CD4-positive, alpha-beta T cell treated with Interleukin-17A for 4 hours (primary cell): ENCODE results near the gene EVA1C.
"Not testable (repeated sequence)": the region's sequence is repeated elsewhere in the genome, so short reads cannot be mapped to it uniquely, and the experiment has no call there.

Experiments
- DNase-seq: peaks from one replicate; pipeline ENCODE4 v3.0.0-alpha.2; 2020; ENCODE audit warnings: mixed read lengths

The EVA1C gene

GRCh38 chr21:32463889-32464300 lies 51.4 kb downstream of the EVA1C start:
- no peak for DNase-seq

DNA sequence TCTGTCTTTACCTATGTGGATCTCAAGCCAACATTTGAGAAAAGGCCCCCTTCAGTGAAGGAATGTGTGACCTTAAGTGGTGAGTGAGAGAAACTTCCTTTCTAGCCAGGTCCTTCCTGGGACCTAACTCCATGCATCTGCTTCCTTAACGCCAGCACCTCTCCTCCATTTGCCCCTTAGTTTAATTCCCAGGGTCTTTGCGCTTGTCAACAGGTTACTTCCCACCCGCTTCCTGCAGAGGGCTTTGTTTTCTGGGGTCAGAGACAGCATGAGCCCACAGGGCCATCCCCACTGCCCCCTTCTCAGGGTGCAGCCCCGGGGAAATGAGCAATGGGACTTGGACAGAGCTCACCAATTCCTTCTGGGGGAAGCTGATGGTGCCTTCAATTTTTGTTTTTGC lies 54.8 kb downstream of the EVA1C start:
- no peak for DNase-seq

GRCh38 chr21:32468681-32469111 lies 56.2 kb downstream of the EVA1C start:
- no peak for DNase-seq

DNA sequence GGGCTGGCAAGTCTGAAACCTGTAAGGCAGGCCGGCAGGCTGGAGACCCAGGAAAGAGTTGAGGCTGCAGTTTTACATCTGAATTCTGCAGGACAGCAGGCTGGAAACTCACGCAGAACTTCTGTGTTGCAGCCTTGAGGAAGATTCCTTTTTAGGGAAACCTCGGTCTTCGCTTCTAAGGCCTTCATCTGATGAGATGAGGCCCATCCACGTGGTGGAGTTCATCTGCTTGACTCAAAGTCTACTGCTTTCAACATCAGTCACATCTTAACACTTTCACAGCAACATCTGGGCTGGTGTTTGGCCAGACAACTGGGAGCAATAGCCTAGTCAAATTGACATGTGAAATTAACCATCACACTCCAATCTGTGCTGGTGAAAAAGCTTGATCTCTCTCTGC lies 57.1 kb downstream of the EVA1C start:
- DNase-seq, result no peak

- DNase-seq, result no peak
Observed at GRCh38 chr21:32470206-32470605, 57.7 kb downstream of the EVA1C start.

- no peak for DNase-seq
Observed at GRCh38 chr21:32472890-32473765, 60.6 kb downstream of the EVA1C start.

DNA sequence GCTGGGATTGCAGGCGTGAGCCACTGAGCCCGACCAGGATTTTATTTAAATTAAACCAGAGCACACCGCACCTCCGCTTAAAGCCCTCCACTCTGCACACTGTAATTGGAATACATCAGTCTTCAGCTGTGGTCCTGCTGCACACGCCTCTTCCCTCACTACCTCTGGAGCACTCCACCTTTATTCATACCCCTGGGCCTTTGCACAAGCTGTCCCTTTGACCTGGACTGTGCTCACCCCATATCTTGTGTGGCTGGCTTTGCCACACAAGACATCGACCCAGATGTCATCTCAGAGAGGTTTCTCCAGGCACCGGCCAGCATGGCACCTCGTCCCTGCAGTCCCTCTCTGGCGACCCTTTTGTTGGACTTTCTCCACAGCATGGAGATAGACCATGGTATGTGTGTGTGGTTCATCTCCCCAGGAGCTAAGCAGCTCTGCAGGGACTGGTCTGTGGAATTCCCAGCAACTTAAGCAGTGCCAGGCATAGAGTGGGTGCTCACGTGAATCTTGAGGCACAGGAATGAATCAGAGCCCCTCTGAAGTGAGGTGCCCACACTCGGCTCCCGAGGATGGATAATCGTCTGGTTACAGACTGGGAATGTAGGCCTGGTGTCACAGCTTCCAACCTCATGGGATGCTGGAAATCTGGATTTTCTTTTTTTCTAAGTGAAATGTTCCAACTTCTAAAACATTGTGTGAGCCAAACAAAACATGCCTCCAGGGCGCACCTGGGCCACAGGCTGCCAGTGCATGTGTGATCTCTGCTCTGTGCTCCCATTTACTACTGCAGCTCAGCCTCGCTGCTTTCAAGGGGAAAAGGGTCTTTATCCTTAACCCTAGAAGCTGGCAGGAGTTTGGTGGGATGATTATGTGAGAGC lies 61.9 kb downstream of the EVA1C start:
- no peak for DNase-seq

- no peak for DNase-seq
Observed at GRCh38 chr21:32475162-32475812, 62.8 kb downstream of the EVA1C start.

- no peak for DNase-seq
Observed at GRCh38 chr21:32476661-32477423, 64.3 kb downstream of the EVA1C start.

DNA sequence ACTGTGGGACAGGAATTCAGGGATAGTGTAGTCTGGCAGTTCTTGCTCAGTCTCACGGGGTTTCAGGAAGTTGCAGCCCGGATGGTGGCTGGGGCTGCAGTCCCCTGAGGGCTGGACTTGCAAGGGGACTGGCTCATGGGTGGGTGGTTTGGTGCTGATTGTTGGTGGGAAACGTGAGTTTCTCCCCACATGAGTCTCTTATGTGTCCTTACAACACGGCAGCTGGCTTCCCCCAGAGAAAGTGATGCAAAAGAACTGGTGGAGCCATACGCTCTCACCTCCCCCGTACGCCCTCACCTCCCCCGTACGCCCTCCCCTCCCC lies 64.9 kb downstream of the EVA1C start:
- DNase-seq, result no peak

- no peak for DNase-seq
Observed at GRCh38 chr21:32481875-32482408, 69.4 kb downstream of the EVA1C start.

- DNase-seq, result no peak
Observed at GRCh38 chr21:32482565-32483292, 70.2 kb downstream of the EVA1C start.

GRCh38 chr21:32483293-32483595 lies 70.7 kb downstream of the EVA1C start:
- DNase-seq, result no peak

GRCh38 chr21:32484706-32485380 lies 72.3 kb downstream of the EVA1C start:
- no peak for DNase-seq

DNA sequence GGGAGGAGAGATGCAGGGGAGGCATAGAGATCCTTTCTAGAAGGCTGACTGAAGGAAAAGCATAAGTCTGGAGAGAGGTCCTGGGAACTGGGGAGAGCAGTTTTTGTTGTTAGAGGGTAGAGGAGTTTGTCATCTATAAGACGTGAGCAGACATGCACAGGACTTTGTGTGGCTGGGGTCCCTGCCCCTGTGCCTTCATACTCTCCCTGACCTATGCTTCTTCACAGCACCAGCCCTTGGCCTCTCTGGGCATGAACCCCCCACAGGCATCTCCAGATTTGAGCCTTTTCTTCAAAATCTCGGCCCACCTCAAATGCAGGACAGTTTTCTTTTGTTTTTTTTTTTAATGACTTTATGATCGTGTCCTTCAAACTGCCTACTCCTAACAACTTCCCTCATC lies 79.9 kb downstream of the EVA1C start:
- no peak for DNase-seq

DNA sequence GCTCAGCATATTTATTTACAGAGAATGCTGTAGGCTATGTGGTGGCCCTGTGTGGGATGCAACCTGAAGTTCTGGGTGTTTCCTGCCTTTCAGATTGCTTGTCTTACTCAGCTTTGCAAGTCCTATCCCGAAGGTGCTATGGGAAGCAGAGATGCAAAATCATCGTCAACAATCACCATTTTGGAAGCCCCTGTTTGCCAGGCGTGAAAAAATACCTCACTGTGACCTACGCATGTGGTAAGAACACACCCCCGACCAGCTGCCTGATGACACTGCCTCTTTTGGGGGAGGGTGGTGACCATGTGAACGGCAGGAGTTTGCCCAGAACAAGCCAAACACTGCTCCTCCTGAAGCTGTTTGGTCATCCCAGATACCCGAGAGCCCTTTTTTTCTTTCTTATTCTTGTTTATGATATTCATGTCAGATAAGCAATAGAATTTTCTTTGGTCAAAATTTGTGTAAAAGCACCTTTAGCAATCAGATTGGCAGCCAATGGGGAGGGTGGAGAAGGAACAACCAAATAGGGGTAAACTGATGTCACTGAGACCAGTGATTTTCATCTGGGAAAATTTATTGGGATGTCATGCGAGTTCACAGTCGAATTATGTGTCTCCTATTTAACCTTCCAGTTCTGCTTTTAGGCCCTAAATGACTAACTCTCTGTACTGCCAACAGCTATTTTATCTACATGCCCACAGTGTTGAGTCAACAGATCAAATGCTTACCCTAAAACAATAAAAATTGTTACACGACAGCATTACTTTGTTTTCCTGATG lies 82.6 kb downstream of the EVA1C start:
- no peak for DNase-seq

DNA sequence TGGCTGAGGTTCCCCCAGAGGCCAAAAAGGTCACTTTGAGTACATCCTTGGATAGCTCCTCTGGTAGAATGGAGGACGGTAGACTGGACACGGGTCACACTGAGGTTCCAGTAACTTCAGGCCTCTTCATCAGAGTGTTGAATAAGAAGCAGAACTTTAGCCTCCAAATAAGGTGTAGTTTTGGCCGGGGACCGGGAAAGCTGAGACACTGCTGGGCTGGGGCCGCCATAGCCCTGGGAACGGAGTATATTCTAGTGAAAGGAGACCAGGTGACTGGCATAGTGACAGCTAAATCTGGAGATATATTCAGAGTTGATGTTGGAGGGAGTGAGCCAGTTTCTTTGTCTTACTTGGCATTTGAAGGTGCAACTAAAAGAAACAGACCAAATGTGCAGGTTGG lies 84.1 kb downstream of the EVA1C start:
- no peak for DNase-seq

GRCh38 chr21:32499249-32500055 lies 86.9 kb downstream of the EVA1C start:
- DNase-seq, result no peak

DNA sequence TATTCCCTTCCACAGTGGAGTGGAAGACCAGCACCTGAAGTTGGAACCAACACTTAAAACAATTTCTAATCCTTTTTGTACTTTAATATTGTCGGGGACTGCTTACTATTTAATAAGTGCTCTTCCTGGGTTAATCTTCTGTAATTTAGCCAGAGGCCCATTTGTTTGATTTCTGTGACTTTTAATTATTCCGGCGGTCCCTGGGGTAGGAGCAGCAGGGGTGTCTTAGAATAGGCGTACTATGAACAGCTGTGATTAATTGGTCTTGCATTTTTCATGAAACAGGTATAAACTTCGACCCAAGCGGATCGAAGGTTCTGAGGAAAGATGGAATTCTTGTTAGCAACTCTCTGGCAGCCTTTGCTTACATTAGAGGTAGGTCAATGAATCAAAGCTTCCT lies 91.1 kb downstream of the EVA1C start:
- not testable (repeated sequence) for DNase-seq

DNA sequence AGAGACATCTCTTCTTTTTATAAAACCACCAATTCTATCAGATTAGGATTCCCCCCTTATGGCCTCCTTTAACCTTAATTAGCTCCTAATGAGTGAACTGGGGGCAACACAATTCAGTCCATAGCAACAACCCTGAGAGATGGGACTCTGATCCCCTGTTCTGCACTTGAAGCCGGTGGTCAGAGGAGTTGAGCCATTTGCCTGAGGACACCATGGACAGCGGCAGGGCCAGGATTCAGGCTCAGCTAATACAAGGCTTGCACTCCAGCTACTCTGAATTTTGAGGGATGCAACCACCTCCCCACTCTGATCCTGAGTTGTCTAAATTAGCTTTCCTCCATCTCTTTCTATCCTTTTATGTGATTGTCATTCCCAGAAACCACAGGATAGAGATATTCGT lies 93.3 kb downstream of the EVA1C start:
- not testable (repeated sequence) for DNase-seq
